Right lobe of liver (tissue), 4 donors: Measurements from ENCODE around the gene UPF1.

Source experiments
- POLR2A ChIP-seq: fragments of 450-650 bp; IDR thresholded peaks from one replicate; pipeline ENCODE4 v1.6.1; 2017; ENCODE audit warnings: antibody characterized with exemption, mild to moderate bottlenecking
- TF ChIP-seq, protein P1 (sequence below), 4 donors: fragments of 200-600 bp in 3 of 4; fragments of 450-650 bp in 1 of 4; IDR thresholded peaks; one replicate each; pipeline versions ENCODE4 v1.5.1 to v1.8.0; 2016 to 2022; ENCODE audit warnings: antibody characterized with exemption in 4 of 4, mild to moderate bottlenecking in 2 of 4
- donor health status: DM: no; HTN: no; CAD: no.
- donor health status: DM: no; HTN: no; CAD: no.
- donor health status: DM: no; HTN: yes; CAD: no.

DNA sequence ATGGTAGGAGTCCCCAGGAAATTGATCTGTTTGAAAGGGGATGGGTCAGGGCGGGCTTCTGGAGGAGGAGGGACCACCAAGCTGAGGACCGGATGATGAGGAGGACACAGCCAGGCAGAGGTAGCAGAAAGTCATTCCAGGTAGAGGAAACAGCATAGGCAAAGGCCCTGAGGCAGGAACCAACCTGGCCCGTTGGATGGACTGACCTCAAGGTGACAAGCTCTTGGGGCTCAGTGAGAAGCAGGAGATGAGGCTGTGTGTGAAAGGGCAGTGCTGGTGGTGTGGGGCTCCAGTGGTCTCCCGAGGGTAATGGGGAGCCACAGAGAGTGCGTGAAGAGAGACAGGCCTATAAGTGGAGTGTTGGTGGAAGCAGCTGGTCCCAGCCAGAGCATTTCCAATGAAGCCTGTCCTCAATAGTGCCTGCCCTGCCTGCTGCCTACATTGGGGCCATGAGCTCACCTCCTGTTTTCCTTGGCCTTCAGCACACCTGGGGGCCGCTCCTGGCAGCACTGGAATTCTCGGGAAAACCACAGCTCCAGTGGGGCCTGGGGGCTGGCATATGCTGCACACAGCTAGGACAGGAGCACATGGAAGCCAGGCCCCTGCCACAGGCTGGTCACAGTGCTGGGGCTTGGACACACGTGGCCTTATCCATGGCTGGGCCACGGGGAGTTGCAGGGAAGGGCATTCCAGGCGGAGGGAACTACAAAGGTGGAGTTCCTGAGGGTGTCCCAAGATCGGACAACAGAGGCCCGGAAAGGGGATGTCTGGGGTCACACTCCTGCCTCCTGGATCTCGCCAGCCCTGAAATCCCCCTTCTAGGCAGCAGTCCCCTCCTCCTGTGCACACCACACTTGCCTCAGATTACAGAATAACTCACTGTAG lies 38.4 kb upstream of the UPF1 start:
- TF ChIP-seq, protein P1, sequence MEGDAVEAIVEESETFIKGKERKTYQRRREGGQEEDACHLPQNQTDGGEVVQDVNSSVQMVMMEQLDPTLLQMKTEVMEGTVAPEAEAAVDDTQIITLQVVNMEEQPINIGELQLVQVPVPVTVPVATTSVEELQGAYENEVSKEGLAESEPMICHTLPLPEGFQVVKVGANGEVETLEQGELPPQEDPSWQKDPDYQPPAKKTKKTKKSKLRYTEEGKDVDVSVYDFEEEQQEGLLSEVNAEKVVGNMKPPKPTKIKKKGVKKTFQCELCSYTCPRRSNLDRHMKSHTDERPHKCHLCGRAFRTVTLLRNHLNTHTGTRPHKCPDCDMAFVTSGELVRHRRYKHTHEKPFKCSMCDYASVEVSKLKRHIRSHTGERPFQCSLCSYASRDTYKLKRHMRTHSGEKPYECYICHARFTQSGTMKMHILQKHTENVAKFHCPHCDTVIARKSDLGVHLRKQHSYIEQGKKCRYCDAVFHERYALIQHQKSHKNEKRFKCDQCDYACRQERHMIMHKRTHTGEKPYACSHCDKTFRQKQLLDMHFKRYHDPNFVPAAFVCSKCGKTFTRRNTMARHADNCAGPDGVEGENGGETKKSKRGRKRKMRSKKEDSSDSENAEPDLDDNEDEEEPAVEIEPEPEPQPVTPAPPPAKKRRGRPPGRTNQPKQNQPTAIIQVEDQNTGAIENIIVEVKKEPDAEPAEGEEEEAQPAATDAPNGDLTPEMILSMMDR (IDR thresholded peaks at IDR 0.05) = no peak
- no peak for TF ChIP-seq POLR2A
